GM12878 (cell line): ENCODE data around the gene PPP1CA. TPM values are rescaled to one million over a fixed set of nuclear protein-coding genes. Genes with fewer than 3 reads are reported as not detected.

Source experiments
- ASH2L ChIP-seq: fragments of 300-600, 200-600 bp; sonication (generic); IDR thresholded peaks from 2 replicates; pipeline ENCODE4 v1.6.1; 2017; ENCODE audit warnings: low read depth, mild to moderate bottlenecking, borderline replicate concordance
- ATF3 ChIP-seq: IDR thresholded peaks from 2 replicates; pipeline ENCODE4 v1.6.1; 2011; ENCODE audit warnings: low read depth, mild to moderate bottlenecking, low read length, moderate library complexity, borderline replicate concordance; ENCODE audit errors: extremely low read depth
- CBFB ChIP-seq: IDR thresholded peaks from 2 replicates; pipeline ENCODE4 v1.6.1; 2016; ENCODE audit warnings: antibody characterized with exemption, low read depth
- EGR1 ChIP-seq, 2 experiments: IDR thresholded peaks; 1 replicate in 1 of 2; 2 replicates in 1 of 2; pipeline ENCODE4 v1.6.1; 2011 to 2012; ENCODE audit warnings: low read depth in 2 of 2, low read length in 2 of 2, borderline replicate concordance in 1 of 2, mild to moderate bottlenecking in 1 of 2, moderate library complexity in 1 of 2
- GABPA ChIP-seq: IDR thresholded peaks from 2 replicates; pipeline ENCODE4 v1.6.1; 2014; ENCODE audit warnings: antibody characterized with exemption, low read depth, mild to moderate bottlenecking, inconsistent platforms
- IKZF1 ChIP-seq: fragments of 450-650 bp; conservative IDR thresholded peaks from 2 replicates; pipeline ENCODE4 v1.6.1; 2017; ENCODE audit warnings: antibody characterized with exemption, mild to moderate bottlenecking
- JUND ChIP-seq: IDR thresholded peaks from 2 replicates; pipeline ENCODE4 v1.6.1; 2012; ENCODE audit warnings: low read depth, mild to moderate bottlenecking, low read length, improper control_type of control experiment, moderate library complexity
- MTA2 ChIP-seq: fragments of 450-650 bp; IDR thresholded peaks from 2 replicates; pipeline ENCODE4 v1.6.1; 2016; ENCODE audit warnings: low read depth, mild to moderate bottlenecking, moderate library complexity
- MTA3 ChIP-seq: IDR thresholded peaks from 2 replicates; pipeline ENCODE4 v1.6.1; 2012; ENCODE audit warnings: low read length, inconsistent platforms, borderline replicate concordance
- NFXL1 ChIP-seq: fragments of 450-650 bp; IDR thresholded peaks from 2 replicates; pipeline ENCODE4 v1.6.1; 2017; ENCODE audit warnings: antibody characterized with exemption, mild to moderate bottlenecking, borderline replicate concordance
- PAX8 ChIP-seq: fragments of 450-650 bp; IDR thresholded peaks from 2 replicates; pipeline ENCODE4 v1.6.1; 2017; ENCODE audit warnings: mild to moderate bottlenecking, moderate library complexity
- POU2F2 ChIP-seq: IDR thresholded peaks from 3 replicates; pipeline ENCODE4 v1.6.1; 2011; ENCODE audit warnings: low read depth, mild to moderate bottlenecking, low read length, borderline replicate concordance
- RB1 ChIP-seq: fragments of 450-650 bp; formaldehyde crosslinking; IDR thresholded peaks from 2 replicates; pipeline ENCODE4 v1.6.1; 2017; ENCODE audit warnings: mild to moderate bottlenecking, borderline replicate concordance
- RELA ChIP-seq: fragments of 450-650 bp; IDR thresholded peaks from 2 replicates; pipeline ENCODE4 v1.8.0; 2014; ENCODE audit warnings: borderline replicate concordance; ENCODE audit not compliant: partially characterized antibody
- RUNX3 ChIP-seq: IDR thresholded peaks from 2 replicates; pipeline ENCODE4 v1.6.1; 2012; ENCODE audit warnings: low read length, inconsistent platforms
- SMAD1 ChIP-seq: fragments of 450-650 bp; IDR thresholded peaks from 2 replicates; pipeline ENCODE4 v1.6.1; 2018; ENCODE audit warnings: mild to moderate bottlenecking, low read depth; ENCODE audit not compliant: partially characterized antibody
- SMAD5 ChIP-seq: IDR thresholded peaks from 2 replicates; pipeline ENCODE4 v1.6.1; 2016; ENCODE audit warnings: antibody characterized with exemption, low read depth
- SREBF1 ChIP-seq: IDR thresholded peaks from 2 replicates; pipeline ENCODE4 v1.6.1; 2012; ENCODE audit warnings: mild to moderate bottlenecking, low read length
- SRF ChIP-seq, 2 experiments: IDR thresholded peaks; 2 replicates each; pipeline ENCODE4 v1.6.1; 2011; ENCODE audit warnings: low read depth in 2 of 2, low read length in 2 of 2, mild to moderate bottlenecking in 1 of 2, moderate library complexity in 1 of 2
- SUZ12 ChIP-seq: fragments of 200-600 bp; sonication (generic); IDR thresholded peaks from one replicate; pipeline ENCODE4 v1.6.1; 2018; ENCODE audit warnings: antibody characterized with exemption, mild to moderate bottlenecking; ENCODE audit not compliant: unreplicated experiment
- TARDBP ChIP-seq: IDR thresholded peaks from 2 replicates; pipeline ENCODE4 v1.6.1; 2016; ENCODE audit warnings: borderline replicate concordance
- USF1 ChIP-seq: IDR thresholded peaks from 2 replicates; pipeline ENCODE4 v1.6.1; 2011; ENCODE audit warnings: borderline replicate concordance, low read depth, mild to moderate bottlenecking, moderate library complexity, mixed read lengths, low read length; ENCODE audit not compliant: insufficient read depth; ENCODE audit errors: extremely low read length
- YY1 ChIP-seq: IDR thresholded peaks from 2 replicates; pipeline ENCODE4 v1.6.1; 2011; ENCODE audit warnings: low read depth, mild to moderate bottlenecking, low read length
- ZBED1 ChIP-seq: IDR thresholded peaks from 2 replicates; pipeline ENCODE4 v1.6.1; 2016; ENCODE audit warnings: borderline replicate concordance
- polyA plus RNA-seq, 11 experiments: library from polyadenylated mRNA; depleted of rRNA in 4 of 11; unstranded in 6 of 11; stranded (reverse) in 5 of 11; fragments of >200 nt; fragmentation: Nextera tagmentation in 4 of 11; fragmentation: Illumina TruSeq in 1 of 11; extraction: Ambion mirVana in 4 of 11; extraction: Trizol in 1 of 11; gene quantifications; 1 replicate in 1 of 11; 2 replicates in 10 of 11; pipeline versions ENCODE4 v1.2.1 to v1.2.3, GENCODE V29; 2011 to 2016; ENCODE audit warnings: inconsistent platforms in 2 of 11, missing spikeins in 2 of 11, low read depth in 1 of 11
- total RNA-seq, 4 experiments: library from RNA; depleted of rRNA in 3 of 4; stranded (reverse); fragments of >200 nt in 3 of 4; fragmentation: Illumina TruSeq in 1 of 4; extraction: Trizol in 1 of 4; gene quantifications; 2 replicates each; pipeline versions ENCODE4 v1.2.1 to v1.2.3, GENCODE V29; 2013 to 2021
- TF ChIP-seq, protein P1 (sequence below): fragments of 450-650 bp; IDR thresholded peaks from 2 replicates; pipeline ENCODE4 v1.6.1; 2016; ENCODE audit warnings: mild to moderate bottlenecking
- TF ChIP-seq, protein P2 (sequence below): IDR thresholded peaks from 2 replicates; pipeline ENCODE4 v1.6.1; 2012; ENCODE audit warnings: low read depth, low read length, improper control_type of control experiment
- TF ChIP-seq, protein P3 (sequence below): fragments of 450-650 bp; IDR thresholded peaks from 2 replicates; pipeline ENCODE4 v1.6.1; 2017; ENCODE audit warnings: low read depth, mild to moderate bottlenecking, moderate library complexity

The PPP1CA gene
- total and polyA plus RNA-seq, 10 of the 15 experiments (the other 5 are each of a cell fraction or from before 2014, with no cell fraction given): 26.4 to 458 (median 240) TPM

GRCh38 chr11:67351275-67352005, 50.2 kb downstream of the PPP1CA start (continued):
- TF ChIP-seq, protein P1, sequence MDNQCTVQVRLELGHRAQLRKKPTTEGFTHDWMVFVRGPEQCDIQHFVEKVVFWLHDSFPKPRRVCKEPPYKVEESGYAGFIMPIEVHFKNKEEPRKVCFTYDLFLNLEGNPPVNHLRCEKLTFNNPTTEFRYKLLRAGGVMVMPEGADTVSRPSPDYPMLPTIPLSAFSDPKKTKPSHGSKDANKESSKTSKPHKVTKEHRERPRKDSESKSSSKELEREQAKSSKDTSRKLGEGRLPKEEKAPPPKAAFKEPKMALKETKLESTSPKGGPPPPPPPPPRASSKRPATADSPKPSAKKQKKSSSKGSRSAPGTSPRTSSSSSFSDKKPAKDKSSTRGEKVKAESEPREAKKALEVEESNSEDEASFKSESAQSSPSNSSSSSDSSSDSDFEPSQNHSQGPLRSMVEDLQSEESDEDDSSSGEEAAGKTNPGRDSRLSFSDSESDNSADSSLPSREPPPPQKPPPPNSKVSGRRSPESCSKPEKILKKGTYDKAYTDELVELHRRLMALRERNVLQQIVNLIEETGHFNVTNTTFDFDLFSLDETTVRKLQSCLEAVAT: peak; percentile 35; the same call in 1 of the 2 replicates
- TF ChIP-seq, protein P2, sequence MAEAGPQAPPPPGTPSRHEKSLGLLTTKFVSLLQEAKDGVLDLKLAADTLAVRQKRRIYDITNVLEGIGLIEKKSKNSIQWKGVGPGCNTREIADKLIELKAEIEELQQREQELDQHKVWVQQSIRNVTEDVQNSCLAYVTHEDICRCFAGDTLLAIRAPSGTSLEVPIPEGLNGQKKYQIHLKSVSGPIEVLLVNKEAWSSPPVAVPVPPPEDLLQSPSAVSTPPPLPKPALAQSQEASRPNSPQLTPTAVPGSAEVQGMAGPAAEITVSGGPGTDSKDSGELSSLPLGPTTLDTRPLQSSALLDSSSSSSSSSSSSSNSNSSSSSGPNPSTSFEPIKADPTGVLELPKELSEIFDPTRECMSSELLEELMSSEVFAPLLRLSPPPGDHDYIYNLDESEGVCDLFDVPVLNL: no peak
- TF ChIP-seq MTA3: no peak
- TF ChIP-seq ATF3: no peak
- peak; percentile 59 for TF ChIP-seq IKZF1
- no peak for TF ChIP-seq TARDBP
- no peak for TF ChIP-seq MTA2
- no peak for TF ChIP-seq USF1
- no peak for TF ChIP-seq SRF (IDR thresholded peaks at IDR 0.05; ENCODE audit: low read depth in 2 of 2, low read length in 2 of 2)
- no peak for TF ChIP-seq ASH2L
- no peak for TF ChIP-seq SUZ12
- no peak for TF ChIP-seq RUNX3
- TF ChIP-seq RB1: peak; percentile 42; the same call in 1 of the 2 replicates
- TF ChIP-seq SREBF1: no peak
- TF ChIP-seq SMAD5: no peak
- TF ChIP-seq EGR1 (IDR thresholded peaks at IDR 0.05; ENCODE audit: borderline replicate concordance in 1 of 2, low read depth in 2 of 2, low read length in 2 of 2): no peak
- TF ChIP-seq RELA: peak; percentile 28
- peak; percentile 73 for TF ChIP-seq YY1
- TF ChIP-seq PAX8: no peak
- TF ChIP-seq, protein P3, sequence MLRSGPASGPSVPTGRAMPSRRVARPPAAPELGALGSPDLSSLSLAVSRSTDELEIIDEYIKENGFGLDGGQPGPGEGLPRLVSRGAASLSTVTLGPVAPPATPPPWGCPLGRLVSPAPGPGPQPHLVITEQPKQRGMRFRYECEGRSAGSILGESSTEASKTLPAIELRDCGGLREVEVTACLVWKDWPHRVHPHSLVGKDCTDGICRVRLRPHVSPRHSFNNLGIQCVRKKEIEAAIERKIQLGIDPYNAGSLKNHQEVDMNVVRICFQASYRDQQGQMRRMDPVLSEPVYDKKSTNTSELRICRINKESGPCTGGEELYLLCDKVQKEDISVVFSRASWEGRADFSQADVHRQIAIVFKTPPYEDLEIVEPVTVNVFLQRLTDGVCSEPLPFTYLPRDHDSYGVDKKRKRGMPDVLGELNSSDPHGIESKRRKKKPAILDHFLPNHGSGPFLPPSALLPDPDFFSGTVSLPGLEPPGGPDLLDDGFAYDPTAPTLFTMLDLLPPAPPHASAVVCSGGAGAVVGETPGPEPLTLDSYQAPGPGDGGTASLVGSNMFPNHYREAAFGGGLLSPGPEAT: 0 out of 2 replicates have a peak, but pooled peaks have one; percentile 15
- no peak for TF ChIP-seq JUND
- TF ChIP-seq GABPA: no peak
- 0 out of 3 replicates have a peak, but pooled peaks have one; percentile 30 for TF ChIP-seq POU2F2
- no peak for TF ChIP-seq CBFB
- no peak for TF ChIP-seq ZBED1
- TF ChIP-seq SMAD1: no peak
- TF ChIP-seq NFXL1: no peak
